HG02973 (cell line): ENCODE results near the gene LILRB2.
"Not testable (repeated sequence)": the region's sequence is repeated elsewhere in the genome, so short reads cannot be mapped to it uniquely, and the experiment has no call there.

ENCODE experiments used
- ATAC-seq: cut with Tn5 transposase; IDR thresholded peaks from one replicate; pipeline ENCODE4 v1.9.1; 2021; ENCODE audit warnings: moderate library complexity; ENCODE audit not compliant: unreplicated experiment

LILRB2 gene

GRCh38 chr19:54245936-54246335 is 35.0 kb downstream of the LILRB2 start:
- ATAC-seq = no peak

GRCh38 chr19:54243809-54244208 is 37.1 kb downstream of the LILRB2 start:
- not testable (repeated sequence) for ATAC-seq

- ATAC-seq = not testable (repeated sequence)
Measured at GRCh38 chr19:54242646-54243045, 38.3 kb downstream of the LILRB2 start, which contains the start of gene LILRA6. Gene LILRA6 (minus strand): TSS chr19:54242790.

- not testable (repeated sequence) for ATAC-seq
Measured at GRCh38 chr19:54242234-54242633, 38.7 kb downstream of the LILRB2 start.

- not testable (repeated sequence) for ATAC-seq
Measured at GRCh38 chr19:54240372-54241336, 40.3 kb downstream of the LILRB2 start.

- ATAC-seq = not testable (repeated sequence)
Measured at GRCh38 chr19:54239491-54240371, 41.2 kb downstream of the LILRB2 start.

- no peak for ATAC-seq
Measured at GRCh38 chr19:54233941-54234340, 47.0 kb downstream of the LILRB2 start.

- no peak for ATAC-seq
Measured at GRCh38 chr19:54231077-54231931, 49.6 kb downstream of the LILRB2 start.

- ATAC-seq = no peak
Measured at GRCh38 chr19:54230031-54230430, 50.9 kb downstream of the LILRB2 start.

- ATAC-seq = no peak
Measured at GRCh38 chr19:54229146-54229545, 51.8 kb downstream of the LILRB2 start.

GRCh38 chr19:54224619-54225018 is 56.3 kb downstream of the LILRB2 start:
- ATAC-seq = not testable (repeated sequence)

- ATAC-seq = not testable (repeated sequence)
Measured at GRCh38 chr19:54223937-54224281, 57.0 kb downstream of the LILRB2 start.
